Right cardiac atrium (tissue), 5 donors: Measurements from ENCODE around the gene SP110. TPM values are rescaled to one million over a fixed set of nuclear protein-coding genes. Genes with fewer than 3 reads are reported as not detected.

Experiments used
- ATAC-seq, 2 donors: fragments of 200-7000 bp; cut with Tn5 transposase; one replicate each; pipeline versions ENCODE4 v1.8.0 to v1.9.1; 2020; ENCODE audit warnings: moderate library complexity in 2 of 2, mild to moderate bottlenecking in 1 of 2
- DNase-seq, 3 donors: peaks; one replicate each; pipeline ENCODE4 v3.0.0-alpha.2; 2020
- H3K27ac ChIP-seq: one replicate; pipeline ENCODE4 v1.5.1; 2013; ENCODE audit warnings: mild to moderate bottlenecking, low read length, control low read depth, moderate library complexity
- H3K27me3 ChIP-seq: one replicate; pipeline ENCODE4 v1.6.1; 2013; ENCODE audit not compliant: control insufficient read depth, insufficient read depth
- H3K4me1 ChIP-seq: one replicate; pipeline ENCODE4 v1.6.1; 2013; ENCODE audit warnings: low read length; ENCODE audit not compliant: control insufficient read depth, insufficient read depth
- H3K4me3 ChIP-seq: one replicate; pipeline ENCODE4 v1.5.1; 2013; ENCODE audit warnings: low read length, control low read depth
- H3K9me3 ChIP-seq: one replicate; pipeline ENCODE4 v1.6.1; 2013; ENCODE audit warnings: low read length; ENCODE audit not compliant: control insufficient read depth
- WGBS: extraction: QIAGEN DNeasy Blood & Tissue Kit; methylation state at CpG from one replicate; pipeline ENCODE4 v1.1.7; 2013; 5-methylcytosine and 5-hydroxymethylcytosine counted together
- intact Hi-C, 4 donors: fragments of 100-400 bp; cut with DNase I; formaldehyde crosslinking; loops; one replicate each; pipeline versions ENCODE4 v1.11.0 to v1.14.0; 2022 to 2023
- polyA plus RNA-seq: library from polyadenylated mRNA; stranded (reverse); fragments of 200-250 nt; gene quantifications from one replicate; pipeline ENCODE4 v1.2.3, GENCODE V29; 2013
- total RNA-seq, 4 donors: library from RNA; stranded (reverse); fragmentation: NEBNext Ultra II Directional; extraction: Animal tissue kit (Norgen Biotek cat#: 25700); gene quantifications; one replicate each; pipeline ENCODE4 v1.2.1, GENCODE V29; 2021
- donor health status: healthy with polysubstance abuse.
- donor health status: DM: no; HTN: yes; CAD: no.
- donor health status: DM: no; HTN: no; CAD: no.
- donor health status: DM: no; HTN: yes; CAD: no; lungs with severe emphysema.
- donor health status: DM: yes; HTN: yes; CAD: no.

The SP110 gene
- total and polyA plus RNA-seq, 5 donors: 9.8 to 12.9 (median 11.5) TPM

GRCh38 chr2:230203110-230203676 lies 16.6 kb downstream of the SP110 start:
- Histone ChIP-seq H3K4me1 (no peaks in the 10 kb centered on the region), H3K27ac (no peak overlapping the region), H3K9me3 (no peaks in the 10 kb centered on the region), H3K4me3 (no peak overlapping the region), H3K27me3 (no peaks in the 10 kb centered on the region)
- intact Hi-C loops: no loop called here
- WGBS: 86% methylated on average over 15 of the region's 15 CpGs
- peak; percentile 36 to 80 for ATAC-seq
- peak; percentile 25 to 62 (median 50) for DNase-seq

- no peak overlapping the region for H3K27ac ChIP-seq
Observed at GRCh38 chr2:230202430-230203109, 17.2 kb downstream of the SP110 start.

GRCh38 chr2:230184727-230185578 lies 34.8 kb downstream of the SP110 start:
- ATAC-seq (no peak), DNase-seq (no peak)
- intact Hi-C loops: no loop called here
- Histone ChIP-seq H3K4me1 (no peaks in the 10 kb centered on the region), H3K4me3 (no peak overlapping the region), H3K27ac (no peak overlapping the region), H3K27me3 (no peaks in the 10 kb centered on the region), H3K9me3 (no peaks in the 10 kb centered on the region)
- 68% methylated on average over 10 of the region's 10 CpGs for WGBS

More at GRCh38 chr2:230202430-230203109, 17.2 kb downstream of the SP110 start:
- no peaks in the 10 kb centered on the region for H3K9me3 ChIP-seq
- no peak overlapping the region for H3K4me3 ChIP-seq
- H3K27me3 ChIP-seq: no peaks in the 10 kb centered on the region
- no peaks in the 10 kb centered on the region for H3K4me1 ChIP-seq
- intact Hi-C loops: no loop called here
- no peak for DNase-seq
- WGBS: 87% methylated on average over 10 of the region's 10 CpGs
- ATAC-seq: peak in 1 of 2 donors; percentile 28

GRCh38 chr2:230181195-230181594 lies 38.6 kb downstream of the SP110 start:
- H3K27me3 ChIP-seq: no peaks in the 10 kb centered on the region
- no peak for ATAC-seq
- no peak overlapping the region for H3K27ac ChIP-seq
- no peak overlapping the region for H3K4me3 ChIP-seq
- intact Hi-C loops: no loop called here
- WGBS: 78% methylated on average over 2 of the region's 2 CpGs
- DNase-seq: no peak
- no peaks in the 10 kb centered on the region for H3K9me3 ChIP-seq
- H3K4me1 ChIP-seq: no peaks in the 10 kb centered on the region

GRCh38 chr2:230179907-230180306 lies 39.9 kb downstream of the SP110 start:
- WGBS: 89% methylated on average over 7 of the region's 7 CpGs
- H3K27me3 ChIP-seq: no peaks in the 10 kb centered on the region
- ATAC-seq (no peak), DNase-seq (no peak)
- no peaks in the 10 kb centered on the region for H3K9me3 ChIP-seq
- no peak overlapping the region for H3K4me3 ChIP-seq
- H3K27ac ChIP-seq: no peak overlapping the region
- intact Hi-C loops: no loop called here
- no peaks in the 10 kb centered on the region for H3K4me1 ChIP-seq

- H3K27me3 ChIP-seq: no peaks in the 10 kb centered on the region
- H3K9me3 ChIP-seq: no peaks in the 10 kb centered on the region
- H3K27ac ChIP-seq: no peak overlapping the region
- 89% methylated on average over 7 of the region's 7 CpGs for WGBS
- intact Hi-C loops: no loop called here
- ATAC-seq: no peak
- no peak for DNase-seq
- no peaks in the 10 kb centered on the region for H3K4me1 ChIP-seq
- no peak overlapping the region for H3K4me3 ChIP-seq
Observed at GRCh38 chr2:230178546-230179485, 41.0 kb downstream of the SP110 start.

GRCh38 chr2:230176996-230177395 lies 42.8 kb downstream of the SP110 start:
- Histone ChIP-seq H3K4me1 (no peaks in the 10 kb centered on the region), H3K27me3 (no peaks in the 10 kb centered on the region), H3K4me3 (no peak overlapping the region), H3K27ac (no peak overlapping the region), H3K9me3 (no peaks in the 10 kb centered on the region)
- WGBS: 80% methylated on average over 3 of the region's 3 CpGs
- DNase-seq (no peak), ATAC-seq (no peak)
- intact Hi-C loops: no loop called here

GRCh38 chr2:230174466-230174865 lies 45.3 kb downstream of the SP110 start:
- intact Hi-C loops: no loop called here
- WGBS: 97% methylated on average over 7 of the region's 7 CpGs
- Histone ChIP-seq H3K4me1 (no peaks in the 10 kb centered on the region), H3K27me3 (no peaks in the 10 kb centered on the region), H3K4me3 (no peak overlapping the region), H3K27ac (no peak overlapping the region), H3K9me3 (no peaks in the 10 kb centered on the region)
- ATAC-seq: no peak
- DNase-seq: no peak

- DNase-seq (peak in 1 of 3 donors; percentile 28), ATAC-seq (no peak)
- intact Hi-C loops: no loop called here
- no peak overlapping the region for H3K27ac ChIP-seq
- WGBS: 94% methylated on average over 11 of the region's 11 CpGs
- H3K4me3 ChIP-seq: no peak overlapping the region
- no peaks in the 10 kb centered on the region for H3K9me3 ChIP-seq
- H3K27me3 ChIP-seq: no peaks in the 10 kb centered on the region
- H3K4me1 ChIP-seq: no peaks in the 10 kb centered on the region
Observed at GRCh38 chr2:230172852-230173251, 46.9 kb downstream of the SP110 start.

GRCh38 chr2:230172156-230172555 lies 47.6 kb downstream of the SP110 start:
- Histone ChIP-seq H3K4me1 (no peaks in the 10 kb centered on the region), H3K9me3 (no peaks in the 10 kb centered on the region), H3K27me3 (no peaks in the 10 kb centered on the region), H3K4me3 (no peak overlapping the region), H3K27ac (no peak overlapping the region)
- 96% methylated on average over 4 of the region's 4 CpGs for WGBS
- ATAC-seq: no peak
- intact Hi-C loops: no loop called here
- peak in 1 of 3 donors; percentile 25 for DNase-seq
